HL-60 (cell line): ENCODE measurements around the gene SP3.

Experiments
- DNase-seq, 2 experiments: peaks; one replicate each; pipeline ENCODE4 v3.0.0-alpha.2; 2010 to 2020; ENCODE audit warnings: low read depth in 1 of 2, low spot score in 1 of 2
- H3K27ac ChIP-seq: fragments of 250-450 bp; sonication (Bioruptor Pico); replicated peaks from 2 replicates; pipeline ENCODE4 v1.5.1; 2020; ENCODE audit warnings: mild to moderate bottlenecking, moderate library complexity
- H3K27me3 ChIP-seq: fragments of 250-450 bp; sonication (Bioruptor Pico); 2 replicates; pipeline ENCODE4 v1.5.1; 2021; ENCODE audit warnings: mild to moderate bottlenecking, moderate library complexity; ENCODE audit not compliant: insufficient read depth, poor library complexity, severe bottlenecking
- H3K4me3 ChIP-seq: replicated peaks from 2 replicates; pipeline ENCODE4 v1.5.1; 2011; ENCODE audit warnings: mild to moderate bottlenecking, control low read depth, low read length; ENCODE audit not compliant: insufficient read depth
- CTCF ChIP-seq: IDR thresholded peaks from one replicate; pipeline ENCODE4 v1.5.1; 2011; ENCODE audit warnings: low read length, control low read depth, inconsistent platforms; ENCODE audit not compliant: insufficient read depth
- GABPA ChIP-seq: IDR thresholded peaks from 2 replicates; pipeline ENCODE4 v1.6.1; 2012; ENCODE audit warnings: low read depth
- POLR2AphosphoS5 ChIP-seq: IDR thresholded peaks from 2 replicates; pipeline ENCODE4 v1.6.1; 2012; ENCODE audit warnings: low read depth
- SPI1 ChIP-seq: IDR thresholded peaks from 2 replicates; pipeline ENCODE4 v1.6.1; 2012; ENCODE audit warnings: low read depth, mild to moderate bottlenecking, borderline replicate concordance
- TF ChIP-seq, protein P1 (sequence below): IDR thresholded peaks from 2 replicates; pipeline ENCODE4 v1.6.1; 2012; ENCODE audit warnings: low read depth; ENCODE audit not compliant: insufficient replicate concordance

SP3 gene

GRCh38 chr2:173962583-173963110 lies 2.5 kb downstream of the SP3 start:
- no peak for DNase-seq
- Histone ChIP-seq H3K4me3 (peak overlapping the region; percentile 69), H3K27ac (peak overlapping the region; percentile 85), H3K27me3 (no peaks in the 10 kb centered on the region)
- no peak for TF ChIP-seq POLR2AphosphoS5
- TF ChIP-seq, protein P1, sequence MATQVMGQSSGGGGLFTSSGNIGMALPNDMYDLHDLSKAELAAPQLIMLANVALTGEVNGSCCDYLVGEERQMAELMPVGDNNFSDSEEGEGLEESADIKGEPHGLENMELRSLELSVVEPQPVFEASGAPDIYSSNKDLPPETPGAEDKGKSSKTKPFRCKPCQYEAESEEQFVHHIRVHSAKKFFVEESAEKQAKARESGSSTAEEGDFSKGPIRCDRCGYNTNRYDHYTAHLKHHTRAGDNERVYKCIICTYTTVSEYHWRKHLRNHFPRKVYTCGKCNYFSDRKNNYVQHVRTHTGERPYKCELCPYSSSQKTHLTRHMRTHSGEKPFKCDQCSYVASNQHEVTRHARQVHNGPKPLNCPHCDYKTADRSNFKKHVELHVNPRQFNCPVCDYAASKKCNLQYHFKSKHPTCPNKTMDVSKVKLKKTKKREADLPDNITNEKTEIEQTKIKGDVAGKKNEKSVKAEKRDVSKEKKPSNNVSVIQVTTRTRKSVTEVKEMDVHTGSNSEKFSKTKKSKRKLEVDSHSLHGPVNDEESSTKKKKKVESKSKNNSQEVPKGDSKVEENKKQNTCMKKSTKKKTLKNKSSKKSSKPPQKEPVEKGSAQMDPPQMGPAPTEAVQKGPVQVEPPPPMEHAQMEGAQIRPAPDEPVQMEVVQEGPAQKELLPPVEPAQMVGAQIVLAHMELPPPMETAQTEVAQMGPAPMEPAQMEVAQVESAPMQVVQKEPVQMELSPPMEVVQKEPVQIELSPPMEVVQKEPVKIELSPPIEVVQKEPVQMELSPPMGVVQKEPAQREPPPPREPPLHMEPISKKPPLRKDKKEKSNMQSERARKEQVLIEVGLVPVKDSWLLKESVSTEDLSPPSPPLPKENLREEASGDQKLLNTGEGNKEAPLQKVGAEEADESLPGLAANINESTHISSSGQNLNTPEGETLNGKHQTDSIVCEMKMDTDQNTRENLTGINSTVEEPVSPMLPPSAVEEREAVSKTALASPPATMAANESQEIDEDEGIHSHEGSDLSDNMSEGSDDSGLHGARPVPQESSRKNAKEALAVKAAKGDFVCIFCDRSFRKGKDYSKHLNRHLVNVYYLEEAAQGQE, result no peak
- TF ChIP-seq GABPA, result no peak
- no peak for TF ChIP-seq SPI1
- TF ChIP-seq CTCF, result no peak

- no peak for TF ChIP-seq GABPA
- no peak for TF ChIP-seq POLR2AphosphoS5
- no peak for TF ChIP-seq SPI1
- TF ChIP-seq, protein P1, result no peak
- TF ChIP-seq CTCF, result no peak
- H3K4me3 ChIP-seq, result peak overlapping the region; percentile 69
- no peaks in the 10 kb centered on the region for H3K27me3 ChIP-seq
- peak in 1 of 2 experiments; percentile 37 for DNase-seq
- H3K27ac ChIP-seq, result peak overlapping the region; percentile 85
Measured at GRCh38 chr2:173962031-173962430, 3.1 kb downstream of the SP3 start.

DNA sequence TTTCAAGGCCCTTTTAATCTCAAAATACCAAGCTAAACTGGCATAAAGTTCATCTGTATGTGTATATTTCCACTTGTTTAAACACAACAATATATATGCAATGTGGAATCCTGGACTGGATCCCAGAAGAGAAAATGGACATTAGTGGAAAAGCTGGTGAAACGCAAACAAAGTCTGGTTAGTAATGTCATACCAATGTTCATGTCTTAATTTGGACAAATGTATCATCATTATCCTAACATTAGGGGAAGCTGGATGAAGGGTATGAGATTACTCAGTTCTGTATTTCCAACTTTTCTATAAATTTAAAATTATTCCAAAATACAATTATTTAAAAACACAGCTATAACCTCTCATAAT lies 3.8 kb downstream of the SP3 start:
- TF ChIP-seq POLR2AphosphoS5 (no peak), CTCF (no peak), SPI1 (no peak), GABPA (no peak)
- TF ChIP-seq, protein P1, result no peak
- Histone ChIP-seq H3K4me3 (no peak overlapping the region), H3K27ac (no peak overlapping the region), H3K27me3 (no peaks in the 10 kb centered on the region)
- DNase-seq, result no peak
